H1 (cell line): ENCODE results near the gene PDE4B. TPM values are rescaled to one million over a fixed set of nuclear protein-coding genes. Genes with fewer than 3 reads are reported as not detected.

Experiments used
- polyA plus RNA-seq, 7 experiments: library from polyadenylated mRNA; depleted of rRNA in 3 of 7; stranded (reverse) in 5 of 7; unstranded in 2 of 7; fragments of >200 nt in 5 of 7; fragments of 200-250 nt in 2 of 7; gene quantifications; 1 replicate in 5 of 7; 2 replicates in 1 of 7; 4 replicates in 1 of 7; pipeline versions ENCODE4 v1.2.1 to v1.2.3, GENCODE V29; 2011 to 2013; ENCODE audit warnings: missing spikeins in 2 of 7, mixed read lengths in 2 of 7
- total RNA-seq: library from RNA; stranded (reverse); fragmentation: NEBNext Ultra II Directional; extraction: Animal tissue kit (Norgen Biotek cat#: 25700); gene quantifications from 2 replicates; pipeline ENCODE4 v1.2.1, GENCODE V29; 2021
- TF ChIP-seq, protein P1 (sequence below): fragments of 300-600 bp; sonication (generic); IDR thresholded peaks from 2 replicates; pipeline ENCODE4 v1.7.1; 2012; ENCODE audit warnings: low read length, moderate library complexity, mild to moderate bottlenecking, inconsistent platforms; ENCODE audit not compliant: insufficient replicate concordance

Gene PDE4B
- total and polyA plus RNA-seq, 2 of the 8 experiments (the other 6 are each of a cell fraction or from before 2014, with no cell fraction given) = 5.0 to 15.1 TPM

DNA sequence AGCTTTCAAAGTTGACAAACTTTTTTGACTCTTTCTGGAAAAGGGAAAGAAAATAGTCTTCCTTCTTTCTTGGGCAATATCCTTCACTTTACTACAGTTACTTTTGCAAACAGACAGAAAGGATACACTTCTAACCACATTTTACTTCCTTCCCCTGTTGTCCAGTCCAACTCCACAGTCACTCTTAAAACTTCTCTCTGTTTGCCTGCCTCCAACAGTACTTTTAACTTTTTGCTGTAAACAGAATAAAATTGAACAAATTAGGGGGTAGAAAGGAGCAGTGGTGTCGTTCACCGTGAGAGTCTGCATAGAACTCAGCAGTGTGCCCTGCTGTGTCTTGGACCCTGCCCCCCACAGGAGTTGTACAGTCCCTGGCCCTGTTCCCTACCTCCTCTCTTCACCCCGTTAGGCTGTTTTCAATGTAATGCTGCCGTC lies 580.5 kb downstream of the PDE4B start (continued):
- TF ChIP-seq, protein P1, sequence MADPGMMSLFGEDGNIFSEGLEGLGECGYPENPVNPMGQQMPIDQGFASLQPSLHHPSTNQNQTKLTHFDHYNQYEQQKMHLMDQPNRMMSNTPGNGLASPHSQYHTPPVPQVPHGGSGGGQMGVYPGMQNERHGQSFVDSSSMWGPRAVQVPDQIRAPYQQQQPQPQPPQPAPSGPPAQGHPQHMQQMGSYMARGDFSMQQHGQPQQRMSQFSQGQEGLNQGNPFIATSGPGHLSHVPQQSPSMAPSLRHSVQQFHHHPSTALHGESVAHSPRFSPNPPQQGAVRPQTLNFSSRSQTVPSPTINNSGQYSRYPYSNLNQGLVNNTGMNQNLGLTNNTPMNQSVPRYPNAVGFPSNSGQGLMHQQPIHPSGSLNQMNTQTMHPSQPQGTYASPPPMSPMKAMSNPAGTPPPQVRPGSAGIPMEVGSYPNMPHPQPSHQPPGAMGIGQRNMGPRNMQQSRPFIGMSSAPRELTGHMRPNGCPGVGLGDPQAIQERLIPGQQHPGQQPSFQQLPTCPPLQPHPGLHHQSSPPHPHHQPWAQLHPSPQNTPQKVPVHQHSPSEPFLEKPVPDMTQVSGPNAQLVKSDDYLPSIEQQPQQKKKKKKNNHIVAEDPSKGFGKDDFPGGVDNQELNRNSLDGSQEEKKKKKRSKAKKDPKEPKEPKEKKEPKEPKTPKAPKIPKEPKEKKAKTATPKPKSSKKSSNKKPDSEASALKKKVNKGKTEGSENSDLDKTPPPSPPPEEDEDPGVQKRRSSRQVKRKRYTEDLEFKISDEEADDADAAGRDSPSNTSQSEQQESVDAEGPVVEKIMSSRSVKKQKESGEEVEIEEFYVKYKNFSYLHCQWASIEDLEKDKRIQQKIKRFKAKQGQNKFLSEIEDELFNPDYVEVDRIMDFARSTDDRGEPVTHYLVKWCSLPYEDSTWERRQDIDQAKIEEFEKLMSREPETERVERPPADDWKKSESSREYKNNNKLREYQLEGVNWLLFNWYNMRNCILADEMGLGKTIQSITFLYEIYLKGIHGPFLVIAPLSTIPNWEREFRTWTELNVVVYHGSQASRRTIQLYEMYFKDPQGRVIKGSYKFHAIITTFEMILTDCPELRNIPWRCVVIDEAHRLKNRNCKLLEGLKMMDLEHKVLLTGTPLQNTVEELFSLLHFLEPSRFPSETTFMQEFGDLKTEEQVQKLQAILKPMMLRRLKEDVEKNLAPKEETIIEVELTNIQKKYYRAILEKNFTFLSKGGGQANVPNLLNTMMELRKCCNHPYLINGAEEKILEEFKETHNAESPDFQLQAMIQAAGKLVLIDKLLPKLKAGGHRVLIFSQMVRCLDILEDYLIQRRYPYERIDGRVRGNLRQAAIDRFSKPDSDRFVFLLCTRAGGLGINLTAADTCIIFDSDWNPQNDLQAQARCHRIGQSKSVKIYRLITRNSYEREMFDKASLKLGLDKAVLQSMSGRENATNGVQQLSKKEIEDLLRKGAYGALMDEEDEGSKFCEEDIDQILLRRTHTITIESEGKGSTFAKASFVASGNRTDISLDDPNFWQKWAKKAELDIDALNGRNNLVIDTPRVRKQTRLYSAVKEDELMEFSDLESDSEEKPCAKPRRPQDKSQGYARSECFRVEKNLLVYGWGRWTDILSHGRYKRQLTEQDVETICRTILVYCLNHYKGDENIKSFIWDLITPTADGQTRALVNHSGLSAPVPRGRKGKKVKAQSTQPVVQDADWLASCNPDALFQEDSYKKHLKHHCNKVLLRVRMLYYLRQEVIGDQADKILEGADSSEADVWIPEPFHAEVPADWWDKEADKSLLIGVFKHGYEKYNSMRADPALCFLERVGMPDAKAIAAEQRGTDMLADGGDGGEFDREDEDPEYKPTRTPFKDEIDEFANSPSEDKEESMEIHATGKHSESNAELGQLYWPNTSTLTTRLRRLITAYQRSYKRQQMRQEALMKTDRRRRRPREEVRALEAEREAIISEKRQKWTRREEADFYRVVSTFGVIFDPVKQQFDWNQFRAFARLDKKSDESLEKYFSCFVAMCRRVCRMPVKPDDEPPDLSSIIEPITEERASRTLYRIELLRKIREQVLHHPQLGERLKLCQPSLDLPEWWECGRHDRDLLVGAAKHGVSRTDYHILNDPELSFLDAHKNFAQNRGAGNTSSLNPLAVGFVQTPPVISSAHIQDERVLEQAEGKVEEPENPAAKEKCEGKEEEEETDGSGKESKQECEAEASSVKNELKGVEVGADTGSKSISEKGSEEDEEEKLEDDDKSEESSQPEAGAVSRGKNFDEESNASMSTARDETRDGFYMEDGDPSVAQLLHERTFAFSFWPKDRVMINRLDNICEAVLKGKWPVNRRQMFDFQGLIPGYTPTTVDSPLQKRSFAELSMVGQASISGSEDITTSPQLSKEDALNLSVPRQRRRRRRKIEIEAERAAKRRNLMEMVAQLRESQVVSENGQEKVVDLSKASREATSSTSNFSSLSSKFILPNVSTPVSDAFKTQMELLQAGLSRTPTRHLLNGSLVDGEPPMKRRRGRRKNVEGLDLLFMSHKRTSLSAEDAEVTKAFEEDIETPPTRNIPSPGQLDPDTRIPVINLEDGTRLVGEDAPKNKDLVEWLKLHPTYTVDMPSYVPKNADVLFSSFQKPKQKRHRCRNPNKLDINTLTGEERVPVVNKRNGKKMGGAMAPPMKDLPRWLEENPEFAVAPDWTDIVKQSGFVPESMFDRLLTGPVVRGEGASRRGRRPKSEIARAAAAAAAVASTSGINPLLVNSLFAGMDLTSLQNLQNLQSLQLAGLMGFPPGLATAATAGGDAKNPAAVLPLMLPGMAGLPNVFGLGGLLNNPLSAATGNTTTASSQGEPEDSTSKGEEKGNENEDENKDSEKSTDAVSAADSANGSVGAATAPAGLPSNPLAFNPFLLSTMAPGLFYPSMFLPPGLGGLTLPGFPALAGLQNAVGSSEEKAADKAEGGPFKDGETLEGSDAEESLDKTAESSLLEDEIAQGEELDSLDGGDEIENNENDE = no peak
